Stimulated activated CD4-positive, alpha-beta T cell treated with anti-CD3 and anti-CD28 coated beads, TNF-alpha, amount 100 ng/mL, for 48 hours (primary cell): ENCODE data around the gene PALLD.

Source experiments
- DNase-seq, 3 donors: peaks; one replicate each; pipeline ENCODE4 v3.0.0-alpha.2; 2020; ENCODE audit warnings: low read depth in 3 of 3

The PALLD gene

DNA sequence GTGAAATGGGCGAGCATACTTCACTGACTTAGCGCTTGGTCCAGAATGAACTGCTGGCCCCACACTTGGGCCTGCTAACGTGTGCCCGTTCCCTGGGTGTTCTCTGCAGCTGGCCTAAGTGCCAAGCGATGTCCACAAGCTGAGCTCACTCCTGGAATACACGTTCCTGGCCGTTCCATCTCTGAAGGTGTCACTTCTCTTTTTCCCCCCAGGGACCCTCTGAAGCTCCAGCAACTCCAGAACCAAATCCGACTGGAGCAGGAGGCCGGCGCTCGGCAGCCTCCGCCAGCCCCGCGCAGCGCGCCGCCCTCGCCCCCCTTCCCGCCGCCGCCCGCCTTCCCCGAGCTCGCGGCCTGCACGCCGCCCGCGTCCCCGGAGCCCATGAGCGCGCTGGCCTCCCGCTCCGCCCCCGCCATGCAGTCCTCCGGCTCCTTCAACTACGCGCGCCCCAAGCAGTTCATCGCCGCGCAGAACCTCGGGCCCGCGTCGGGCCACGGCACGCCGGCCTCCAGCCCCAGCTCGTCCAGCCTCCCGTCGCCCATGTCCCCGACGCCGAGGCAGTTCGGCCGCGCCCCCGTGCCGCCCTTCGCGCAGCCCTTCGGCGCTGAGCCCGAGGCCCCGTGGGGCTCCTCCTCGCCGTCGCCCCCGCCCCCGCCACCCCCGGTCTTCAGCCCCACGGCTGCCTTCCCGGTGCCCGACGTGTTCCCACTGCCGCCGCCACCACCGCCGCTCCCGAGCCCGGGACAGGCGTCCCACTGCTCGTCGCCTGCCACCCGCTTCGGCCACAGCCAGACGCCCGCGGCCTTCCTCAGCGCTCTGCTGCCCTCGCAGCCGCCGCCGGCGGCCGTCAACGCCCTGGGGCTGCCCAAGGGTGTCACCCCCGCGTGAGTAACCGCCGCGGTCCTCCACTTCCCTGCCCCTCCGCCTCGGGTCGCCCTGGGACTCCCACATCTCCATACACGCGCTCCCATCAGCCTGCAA is 380.9 kb downstream of the PALLD start:
- DNase-seq = peak in 2 of 3 donors; percentile 6 to 7

DNA sequence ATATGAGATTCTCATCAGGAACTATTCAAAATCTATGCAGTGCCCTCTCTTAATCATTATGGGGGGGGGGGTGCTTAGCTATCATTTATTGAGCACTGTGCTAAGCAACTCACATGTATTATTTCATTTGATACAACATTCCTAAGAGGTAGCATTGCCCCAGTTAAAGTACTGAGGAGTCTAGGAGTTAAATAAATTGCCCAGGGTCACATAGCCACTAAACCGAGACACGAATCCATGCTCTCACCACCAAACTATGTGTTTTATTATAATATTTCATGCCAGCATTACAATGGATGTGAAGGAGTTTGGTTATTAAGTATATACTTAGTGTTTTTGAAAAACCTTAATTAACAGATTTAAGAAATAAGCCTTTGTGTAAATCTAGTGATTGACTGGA is 381.8 kb downstream of the PALLD start:
- no peak for DNase-seq

DNA sequence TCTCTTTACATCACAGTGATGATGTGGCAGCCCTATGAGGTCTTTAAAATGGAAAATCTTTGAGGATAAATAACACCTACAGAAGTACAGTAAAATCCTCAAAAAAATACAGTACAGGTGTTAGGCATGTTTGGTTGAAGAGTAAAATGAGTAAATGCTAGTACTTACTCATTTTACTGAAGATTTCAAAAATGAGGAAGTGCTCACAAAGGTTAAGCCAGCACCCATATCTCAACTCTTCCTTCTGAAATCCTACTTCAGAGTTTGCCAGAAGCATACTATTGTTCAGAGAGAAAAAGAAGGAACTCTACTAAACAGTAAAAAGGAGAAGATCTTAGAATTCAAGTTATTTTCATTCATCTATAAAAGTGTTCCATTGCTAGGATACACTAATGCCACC is 382.3 kb downstream of the PALLD start:
- DNase-seq = no peak

DNA sequence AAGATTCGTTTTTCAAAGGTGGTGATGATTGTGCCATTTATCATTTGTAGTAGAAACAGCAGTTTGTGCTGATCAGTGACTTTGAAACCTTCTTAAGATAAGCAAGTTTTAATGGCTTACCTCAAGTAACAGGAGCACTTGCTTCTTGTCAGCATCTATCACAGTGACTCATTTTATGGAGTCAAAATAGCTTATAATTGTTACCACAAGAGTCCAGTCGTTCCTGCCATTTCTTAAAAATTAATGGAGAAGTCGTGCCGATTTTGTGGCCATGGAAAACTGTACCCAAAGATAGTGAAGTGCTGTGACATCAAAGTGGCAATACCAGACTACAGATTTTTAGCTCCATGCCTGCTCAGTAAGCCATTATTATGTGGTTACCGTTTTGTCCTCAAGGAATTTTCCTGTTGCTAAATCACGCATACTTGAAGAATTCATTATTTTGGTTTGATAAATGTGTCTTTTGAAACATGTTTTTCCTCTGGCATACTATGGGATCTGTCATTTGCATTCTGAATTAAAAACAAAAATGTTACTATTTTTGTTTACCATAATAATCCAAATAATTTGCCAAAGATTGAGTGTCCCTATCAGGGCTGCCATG is 383.3 kb downstream of the PALLD start:
- DNase-seq = no peak

DNA sequence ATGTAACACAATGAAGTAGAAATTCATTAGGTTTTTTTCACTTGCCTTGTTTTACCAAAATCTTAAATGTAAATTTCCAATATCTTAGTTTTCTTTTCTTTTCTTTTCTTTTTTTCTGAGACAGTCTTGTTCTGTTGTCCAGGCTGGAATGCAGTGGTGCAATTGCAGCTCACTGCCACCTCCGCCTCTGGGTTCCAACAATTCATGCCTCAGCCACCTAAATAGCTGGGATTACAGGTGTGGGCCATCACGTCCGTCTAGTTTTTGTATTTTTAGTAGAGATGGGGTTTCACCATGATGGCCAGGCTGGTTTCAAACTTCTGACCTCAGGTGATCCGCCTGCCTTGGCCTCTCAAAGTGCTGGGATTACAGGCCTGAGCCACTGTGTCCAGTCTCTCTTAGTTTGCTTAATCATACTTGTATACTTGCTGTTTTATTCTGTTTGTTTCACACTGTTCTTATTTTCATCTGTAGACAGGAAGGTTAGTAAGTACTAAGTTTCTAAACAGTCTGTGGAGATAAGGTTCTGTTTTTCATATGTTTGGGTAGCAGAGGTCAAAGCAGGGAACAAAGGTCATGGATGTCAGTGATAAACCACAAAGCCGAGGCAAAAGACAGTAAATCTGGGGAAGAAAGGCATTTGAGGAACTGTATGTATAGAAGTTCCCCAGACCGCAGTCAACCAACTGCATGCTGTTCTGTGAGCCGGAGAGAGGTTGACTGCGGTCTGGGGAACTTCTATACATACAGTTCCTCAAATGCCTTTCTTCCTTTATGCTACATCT is 384.2 kb downstream of the PALLD start:
- no peak for DNase-seq

DNA sequence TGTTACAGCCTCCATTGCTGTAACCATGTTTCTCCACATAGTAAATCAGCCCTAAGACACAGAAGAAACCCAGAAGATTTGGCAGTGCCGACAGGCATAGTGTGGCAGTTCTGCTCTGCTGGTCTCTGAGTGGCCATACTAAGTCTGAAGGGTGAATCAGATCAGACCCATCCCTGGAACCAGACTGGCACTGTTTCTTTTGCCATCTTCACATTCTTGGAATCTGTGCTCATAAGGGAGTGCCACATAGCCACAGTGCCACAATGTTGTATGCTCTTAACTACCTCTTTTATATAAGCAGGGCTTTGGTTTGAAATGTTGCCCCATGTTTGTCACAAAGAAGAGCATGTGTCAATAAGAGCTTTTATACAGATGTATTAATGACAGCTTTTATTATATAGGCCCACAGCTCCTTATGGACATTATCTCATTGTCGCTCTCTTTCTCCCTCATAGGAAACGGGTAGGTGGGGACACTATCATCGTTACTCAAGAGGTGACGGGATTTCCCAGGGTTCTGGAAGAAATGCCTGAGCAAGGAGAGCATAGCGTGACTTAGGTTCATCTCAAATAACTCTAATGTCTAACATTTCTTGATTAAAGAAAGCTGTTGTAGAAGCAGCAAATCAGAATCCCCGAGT is 385.0 kb downstream of the PALLD start:
- no peak for DNase-seq

DNA sequence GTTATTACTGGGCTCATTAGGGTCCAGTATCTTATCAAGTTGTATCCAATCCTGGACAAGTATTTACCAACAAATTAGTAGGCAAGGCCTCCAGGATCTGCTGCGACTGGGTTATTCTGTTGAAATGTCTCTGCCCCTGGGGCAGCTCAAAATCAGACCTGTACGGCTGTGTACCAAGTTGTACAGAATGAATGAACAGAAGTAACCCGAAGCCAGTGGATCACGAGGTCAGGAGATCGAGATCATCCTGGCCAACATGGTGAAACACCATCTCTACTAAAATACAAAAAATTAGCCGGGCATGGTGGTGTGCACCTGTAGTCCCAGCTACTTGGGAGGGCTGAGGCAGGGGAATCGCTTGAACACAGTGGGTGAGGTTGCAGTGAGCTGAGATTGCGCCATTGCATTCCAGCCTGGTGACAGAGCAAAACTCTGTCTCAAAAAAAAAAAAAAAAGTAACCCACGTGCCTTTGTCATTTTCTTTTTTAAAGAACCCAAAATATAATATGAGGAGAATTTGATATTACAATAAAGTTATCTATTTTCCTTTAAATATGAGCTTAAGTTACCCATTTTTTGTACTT is 385.9 kb downstream of the PALLD start:
- no peak for DNase-seq

DNA sequence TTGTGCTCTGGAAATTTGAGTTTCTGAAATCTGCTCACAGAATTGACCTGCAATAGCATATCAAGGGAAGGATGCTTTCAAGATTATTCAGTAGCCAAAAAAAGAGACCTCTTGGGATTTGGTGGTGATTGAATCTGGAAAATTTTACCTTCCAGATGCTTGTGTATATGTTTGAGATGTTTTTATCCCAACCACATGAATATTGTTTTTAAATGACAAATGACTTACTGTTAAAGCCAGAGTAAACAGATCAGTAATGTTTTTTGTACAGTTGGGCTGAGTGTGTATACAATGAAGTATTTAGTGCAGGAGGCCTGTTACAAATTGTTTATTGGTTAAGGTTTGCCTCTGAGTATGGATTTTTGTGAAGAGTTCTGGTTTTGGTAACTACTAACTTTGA is 386.7 kb downstream of the PALLD start:
- DNase-seq = no peak

DNA sequence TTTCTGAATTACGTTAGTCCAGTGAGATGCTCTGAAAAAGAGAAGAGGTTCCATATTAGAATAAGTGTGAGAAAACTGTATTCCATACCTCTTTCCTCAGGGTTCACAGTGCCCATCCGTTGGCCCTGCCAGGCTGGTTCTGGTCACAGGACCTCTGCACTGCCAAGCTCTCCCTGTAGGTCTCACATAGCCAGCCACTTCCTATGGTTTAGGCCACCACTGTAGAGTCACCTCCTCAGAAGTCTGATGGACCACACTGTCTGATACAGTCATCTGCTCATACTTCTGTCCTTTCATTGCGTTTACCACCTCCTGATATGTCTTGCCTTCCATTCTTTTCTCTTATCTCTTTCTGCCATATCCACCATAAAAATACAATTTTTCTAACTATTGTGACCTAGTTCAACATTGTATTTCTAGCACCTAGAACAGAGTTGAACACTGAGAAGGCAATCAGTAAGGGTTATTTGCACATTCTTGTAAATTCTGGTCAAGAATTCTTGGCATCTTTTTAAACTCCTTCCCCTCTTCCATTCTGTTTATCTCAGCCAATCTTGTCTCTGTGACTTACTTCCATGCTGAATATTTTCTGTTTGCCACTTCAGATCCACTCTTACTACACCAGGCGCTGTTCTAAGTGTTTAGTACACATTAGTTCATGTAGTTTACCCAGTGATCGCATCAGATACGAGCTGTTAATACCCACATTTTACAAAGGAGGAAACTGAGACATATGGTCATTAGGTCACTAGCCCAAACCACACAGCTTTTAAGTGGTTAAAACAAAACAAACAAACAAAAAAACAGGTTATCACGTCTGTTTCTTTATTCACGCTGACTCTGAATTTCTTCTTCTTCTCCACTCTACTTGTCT is 387.6 kb downstream of the PALLD start:
- DNase-seq = no peak

DNA sequence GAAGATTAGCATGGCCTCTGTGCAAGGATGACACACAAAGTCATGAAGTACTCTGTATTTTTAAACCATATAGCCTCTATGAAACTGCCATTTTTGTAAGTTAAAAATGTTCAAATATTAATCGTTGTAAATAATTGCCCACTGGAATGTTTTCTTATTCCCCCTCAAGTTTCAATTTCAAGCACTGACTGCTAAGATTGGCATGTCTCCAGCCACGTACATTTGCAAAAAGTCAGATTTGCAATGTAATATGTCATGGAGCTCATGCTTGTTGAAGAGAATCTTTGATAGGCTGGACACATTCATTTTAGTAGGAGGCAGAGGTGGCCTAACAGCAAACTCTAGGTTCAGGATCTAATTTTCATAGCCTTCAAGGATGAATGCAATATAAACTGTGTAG is 388.5 kb downstream of the PALLD start:
- DNase-seq = no peak

DNA sequence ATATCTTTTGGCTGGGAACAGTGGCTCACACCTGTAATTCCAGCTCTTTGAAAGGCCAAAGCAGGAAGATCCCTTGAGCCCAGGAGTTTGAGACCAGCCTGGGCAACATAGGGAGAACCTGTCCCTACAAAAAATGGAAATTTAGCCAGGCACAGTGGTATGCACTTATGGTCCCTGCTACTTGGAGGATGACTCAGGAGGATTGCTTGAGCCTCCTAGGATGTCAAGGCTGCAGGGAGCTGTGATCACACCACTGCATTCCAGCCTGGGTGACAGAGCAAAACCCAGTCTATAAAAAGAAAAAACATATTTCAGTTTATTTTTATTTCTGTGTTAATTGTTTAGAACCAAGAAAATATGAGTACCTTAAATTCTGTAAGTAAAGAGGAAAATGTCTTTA is 389.5 kb downstream of the PALLD start:
- DNase-seq = no peak

DNA sequence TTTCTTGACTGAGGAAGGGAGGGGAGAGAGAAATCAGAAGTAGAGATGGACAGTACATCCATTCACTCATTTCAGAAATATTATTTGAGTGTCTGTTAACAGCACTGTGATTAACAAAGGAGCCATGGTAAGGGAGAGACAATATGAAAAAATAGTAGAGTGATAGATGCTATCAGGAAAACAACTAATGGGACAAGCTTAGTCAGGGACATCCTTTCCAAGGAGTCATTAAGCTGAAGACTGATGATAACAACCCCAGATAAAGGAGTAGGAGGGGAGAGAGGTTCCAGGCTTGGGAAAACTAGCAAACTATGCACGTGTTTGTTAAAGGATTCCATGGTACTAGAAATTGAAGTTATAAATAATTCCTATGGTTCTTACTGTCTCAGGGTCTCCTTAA is 391.0 kb downstream of the PALLD start:
- DNase-seq = no peak

DNA sequence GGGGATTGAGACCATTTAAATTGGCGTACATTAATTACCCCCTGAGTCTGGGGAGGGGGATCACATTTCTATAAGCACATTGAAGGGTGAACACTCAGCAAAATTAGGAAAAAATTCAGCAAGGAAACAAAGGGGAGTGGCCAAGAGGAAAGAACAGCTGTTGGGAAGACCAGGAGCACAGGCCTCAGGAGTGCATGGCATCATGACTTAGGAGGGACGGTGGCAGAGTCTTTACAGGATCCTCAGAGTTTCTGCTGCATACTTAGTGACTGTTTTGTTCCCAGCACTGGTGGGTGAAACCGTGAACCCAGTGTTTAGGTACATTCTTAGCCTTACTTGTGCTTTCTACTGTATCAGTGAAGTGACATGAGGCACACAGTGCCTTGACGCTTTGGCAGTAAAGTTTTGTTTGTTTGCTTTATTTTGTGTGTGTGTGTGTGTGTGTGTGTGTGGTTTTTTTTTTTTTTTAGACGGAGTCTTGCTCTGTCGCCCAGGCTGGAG is 391.9 kb downstream of the PALLD start:
- no peak for DNase-seq

DNA sequence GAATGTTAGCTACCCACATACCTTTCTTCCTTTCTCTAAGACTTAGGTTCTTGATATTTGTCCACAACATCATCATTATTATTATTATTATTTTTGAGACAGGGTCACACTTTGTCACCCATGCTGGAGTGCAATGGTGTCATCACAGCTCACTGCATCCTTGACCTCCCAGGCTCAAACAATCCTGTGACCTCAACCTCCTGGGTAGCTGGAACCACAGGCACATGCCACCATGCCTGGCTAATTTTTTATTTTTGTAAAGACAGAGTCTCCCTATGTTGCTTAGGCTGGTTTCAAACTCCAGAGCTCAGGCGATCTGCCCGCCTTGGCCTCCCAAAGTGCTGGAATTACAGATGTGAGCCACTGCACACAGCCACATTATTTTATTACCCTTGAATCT is 394.2 kb downstream of the PALLD start:
- no peak for DNase-seq

DNA sequence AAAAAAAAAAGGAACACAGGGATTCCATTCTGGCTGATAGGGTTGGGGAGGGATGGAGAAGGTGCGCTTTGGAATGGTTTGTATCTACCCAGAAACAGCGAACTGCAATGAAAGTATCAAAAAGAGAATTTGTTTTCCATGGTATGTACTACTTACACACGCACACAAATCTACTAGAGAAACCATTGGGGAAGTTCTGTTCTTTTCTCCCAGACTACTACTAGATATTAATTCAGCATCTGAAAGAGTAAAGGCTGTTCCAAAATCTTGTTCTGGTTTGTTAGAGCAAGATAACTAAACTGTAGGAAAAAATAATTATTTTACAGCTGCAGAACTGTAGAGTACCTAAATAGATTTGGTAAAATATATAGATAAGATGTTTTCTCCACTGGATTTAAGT is 394.8 kb downstream of the PALLD start:
- DNase-seq = no peak

DNA sequence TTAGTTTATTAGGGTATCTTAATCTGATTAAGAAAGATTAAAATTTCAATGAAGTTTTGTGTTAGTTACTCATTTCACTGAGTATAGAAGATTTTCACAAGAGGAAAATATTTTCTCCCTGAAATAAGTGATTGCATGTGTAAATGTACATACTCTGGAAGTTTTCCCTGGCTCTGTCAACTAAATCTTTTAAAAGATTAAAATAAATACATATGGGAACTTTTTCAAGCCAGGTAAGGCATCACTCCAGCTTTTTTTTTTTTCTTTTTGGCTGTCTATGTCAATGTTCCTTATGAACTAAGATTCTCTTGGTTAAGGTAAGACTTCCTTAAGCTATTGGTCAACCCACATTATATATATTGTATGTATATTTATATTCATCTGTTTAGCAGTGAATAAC is 395.6 kb downstream of the PALLD start:
- no peak for DNase-seq

DNA sequence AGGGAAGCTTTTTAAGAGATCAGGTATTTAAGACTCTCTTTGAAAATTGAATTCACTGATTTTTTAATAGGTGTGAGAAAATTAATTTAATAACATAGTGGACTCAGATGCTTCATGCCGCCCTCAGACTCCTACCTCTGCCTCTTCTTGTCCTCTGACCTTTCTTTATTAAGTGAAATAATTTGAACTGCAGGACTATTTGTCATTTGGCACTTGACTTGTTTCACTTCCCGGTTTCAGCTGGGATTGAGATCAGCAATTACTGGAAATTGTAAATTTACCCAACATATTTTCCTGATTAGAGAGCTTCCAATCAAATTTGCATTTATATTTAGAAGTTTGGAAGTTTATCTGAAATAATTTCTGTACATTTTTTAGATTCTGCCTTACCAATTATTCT is 396.4 kb downstream of the PALLD start:
- DNase-seq = no peak

DNA sequence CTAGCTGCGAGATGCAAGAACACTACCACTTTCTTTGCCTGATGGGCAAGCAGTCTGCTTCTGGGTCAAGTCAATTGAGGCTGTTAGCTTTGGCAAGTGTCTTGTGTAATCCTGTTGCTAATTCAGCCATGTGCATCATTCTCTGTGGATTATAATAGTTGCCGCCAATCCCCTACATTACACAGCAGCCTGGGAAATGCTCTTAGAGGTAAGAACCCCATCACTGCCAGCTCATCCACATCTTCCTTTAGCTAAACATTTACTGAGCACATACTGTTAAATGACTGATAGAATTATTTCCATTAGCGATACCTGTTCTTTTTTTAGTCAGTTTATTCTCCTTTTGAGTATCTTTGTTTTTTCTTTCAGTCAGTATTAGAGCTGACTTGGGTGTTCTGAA is 397.0 kb downstream of the PALLD start:
- no peak for DNase-seq

DNA sequence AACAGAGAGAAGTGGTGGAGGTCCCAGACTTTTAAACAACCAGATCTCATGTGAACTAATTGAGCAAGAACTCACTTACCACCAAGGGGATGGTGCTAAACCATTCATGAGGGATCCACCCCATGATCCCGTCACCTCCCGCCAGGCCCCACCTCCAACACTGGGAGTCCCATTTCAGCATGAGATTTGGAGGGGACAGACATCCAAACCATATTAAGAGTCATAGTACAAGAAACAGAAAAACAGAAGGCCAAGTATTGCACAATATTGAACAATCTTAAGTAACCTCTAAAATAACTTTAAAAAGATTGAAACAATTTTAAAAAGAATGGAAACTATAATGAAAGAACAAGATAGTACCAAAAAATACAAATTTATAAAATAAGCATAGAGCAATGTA is 403.2 kb downstream of the PALLD start:
- DNase-seq = no peak

DNA sequence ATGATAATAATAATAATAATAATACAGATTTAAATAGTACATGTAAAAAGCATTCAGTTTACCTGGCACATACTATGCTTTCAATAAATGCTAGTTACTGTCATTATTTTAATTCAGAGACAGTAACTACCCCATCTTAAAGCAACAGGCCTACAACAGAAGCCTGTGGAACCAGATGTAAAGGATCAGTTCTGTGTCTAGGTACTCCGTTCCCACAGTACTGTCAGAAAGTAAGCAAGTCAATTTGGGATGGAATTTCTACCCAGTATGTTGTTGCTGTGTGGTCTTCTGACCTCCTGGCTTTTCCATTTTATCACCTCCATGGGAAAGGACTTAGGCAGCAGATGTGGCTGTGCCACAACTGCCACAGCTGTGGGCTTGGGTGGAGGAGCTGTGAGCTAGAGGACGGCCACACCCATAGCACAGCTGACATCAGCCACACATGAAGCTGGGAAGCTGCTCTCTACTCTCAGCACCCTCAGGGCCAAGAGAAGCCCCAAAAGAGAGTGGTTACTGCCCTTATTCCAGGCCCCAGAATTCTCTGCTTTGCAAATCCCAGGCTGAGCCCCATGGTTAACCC is 410.4 kb downstream of the PALLD start:
- no peak for DNase-seq
